ENCODE measurements around the gene CDH4. TPM values are rescaled to one million over a fixed set of nuclear protein-coding genes. Genes with fewer than 3 reads are reported as not detected.

Gene CDH4
- total RNA-seq, 1 experiment from 2014 or later, result not detected

GRCh38 chr20:61925555-61926252 lies 673.6 kb downstream of the CDH4 start:
- TF ChIP-seq POLR2AphosphoS5 (IDR thresholded peaks at IDR 0.05; ENCODE audit: low read depth, low read length), result no peak
- TF ChIP-seq TCF7L2 (IDR thresholded peaks at IDR 0.05; ENCODE audit: low read depth, low read length), result no peak
- no peak for TF ChIP-seq REST (IDR thresholded peaks at IDR 0.05; ENCODE audit: insufficient read depth in 1 of 2, low read depth in 2 of 2, low read length in 1 of 2)
- TF ChIP-seq SIN3A (IDR thresholded peaks at IDR 0.05; ENCODE audit: borderline replicate concordance, insufficient read depth, low read depth, low read length), result no peak
- no peak for TF ChIP-seq CTCF (IDR thresholded peaks at IDR 0.05)
- ChIA-PET CTCF (no interaction called here), POLR2A (no interaction called here)
- no peak overlapping the region for H3K4me3 ChIP-seq (ENCODE audit: low read depth in 2 of 2, low read length in 2 of 2)
- no peaks in the 10 kb centered on the region for H3K27me3 ChIP-seq (ENCODE audit: control insufficient read depth, insufficient read depth, low read length)
- peak; percentile 40; the same call in 1 of the 2 replicates for ATAC-seq
- H3K4me1 ChIP-seq (ENCODE audit: control insufficient read depth, insufficient read depth, low read length), result no peaks in the 10 kb centered on the region
- BruUV-seq (replicated peaks), result no TSS peak
- H3K27ac ChIP-seq (ENCODE audit: low read length), result no peak overlapping the region
- no peak for DNase-seq (ENCODE audit: low read depth, low spot score)
- in situ Hi-C loops (cut with HindIII; ENCODE audit: low pct_unique_long_range_greater_than_20kb, low sequenced_read_pairs), result no loop called here
- H3K9me3 ChIP-seq (ENCODE audit: control insufficient read depth, insufficient read depth, low read depth, low read length), result no peaks in the 10 kb centered on the region
- H3K36me3 ChIP-seq (ENCODE audit: control insufficient read depth, insufficient read depth, low read length), result no peaks in the 10 kb centered on the region
- intact Hi-C loops (cut with micrococcal nuclease; ENCODE audit: unreplicated experiment), result no loop called here

- DNase-seq (ENCODE audit: low read depth, low spot score) (no peak), ATAC-seq (no peak)
- H3K4me3 ChIP-seq (ENCODE audit: low read depth in 2 of 2, low read length in 2 of 2), result no peak overlapping the region
- no peaks in the 10 kb centered on the region for H3K36me3 ChIP-seq (ENCODE audit: control insufficient read depth, insufficient read depth, low read length)
- intact Hi-C loops (cut with micrococcal nuclease; ENCODE audit: unreplicated experiment), result no loop called here
- ChIA-PET CTCF (no interaction called here), POLR2A (no interaction called here)
- no peaks in the 10 kb centered on the region for H3K4me1 ChIP-seq (ENCODE audit: control insufficient read depth, insufficient read depth, low read length)
- H3K27me3 ChIP-seq (ENCODE audit: control insufficient read depth, insufficient read depth, low read length), result no peaks in the 10 kb centered on the region
- TF ChIP-seq POLR2AphosphoS5 (IDR thresholded peaks at IDR 0.05; ENCODE audit: low read depth, low read length) (no peak), TCF7L2 (IDR thresholded peaks at IDR 0.05; ENCODE audit: low read depth, low read length) (no peak), CTCF (IDR thresholded peaks at IDR 0.05) (no peak), REST (IDR thresholded peaks at IDR 0.05; ENCODE audit: insufficient read depth in 1 of 2, low read depth in 2 of 2, low read length in 1 of 2) (no peak), SIN3A (IDR thresholded peaks at IDR 0.05; ENCODE audit: borderline replicate concordance, insufficient read depth, low read depth, low read length) (no peak)
- in situ Hi-C loops (cut with HindIII; ENCODE audit: low pct_unique_long_range_greater_than_20kb, low sequenced_read_pairs), result no loop called here
- BruUV-seq (replicated peaks), result no TSS peak
- H3K9me3 ChIP-seq (ENCODE audit: control insufficient read depth, insufficient read depth, low read depth, low read length), result no peaks in the 10 kb centered on the region
- H3K27ac ChIP-seq (ENCODE audit: low read length), result no peak overlapping the region
These were observed 674.2 kb downstream of the CDH4 start for GRCh38 chr20:61926253-61926613.
